Measurements from ENCODE around the gene CEMIP.
"Not testable (repeated sequence)": the region's sequence is repeated elsewhere in the genome, so short reads cannot be mapped to it uniquely, and the experiment has no call there.

CEMIP gene

GRCh38 chr15:80754014-80754413 lies 25.2 kb upstream of the CEMIP start:
- H3K4me3 ChIP-seq (ENCODE audit: control insufficient read depth, low read depth, low read length), result no peak overlapping the region
- DNase-seq (ENCODE audit: low read depth), result no peak
- no peak for TF ChIP-seq CTCF (conservative IDR thresholded peaks at IDR 0.05; ENCODE audit: control insufficient read depth, insufficient read depth, low read depth, low read length)

- DNase-seq (ENCODE audit: low read depth), result no peak
- no peak overlapping the region for H3K4me3 ChIP-seq (ENCODE audit: control insufficient read depth, low read depth, low read length)
- TF ChIP-seq CTCF (conservative IDR thresholded peaks at IDR 0.05; ENCODE audit: control insufficient read depth, insufficient read depth, low read depth, low read length), result no peak
Measured at GRCh38 chr15:80755885-80756284, 23.3 kb upstream of the CEMIP start.

- no peak for DNase-seq (ENCODE audit: low read depth)
- TF ChIP-seq CTCF (conservative IDR thresholded peaks at IDR 0.05; ENCODE audit: control insufficient read depth, insufficient read depth, low read depth, low read length), result no peak
- no peak overlapping the region for H3K4me3 ChIP-seq (ENCODE audit: control insufficient read depth, low read depth, low read length)
Measured at GRCh38 chr15:80758130-80758745, 20.9 kb upstream of the CEMIP start.

GRCh38 chr15:80760960-80761359 lies 18.2 kb upstream of the CEMIP start:
- H3K4me3 ChIP-seq (ENCODE audit: control insufficient read depth, low read depth, low read length), result no peak overlapping the region
- TF ChIP-seq CTCF (conservative IDR thresholded peaks at IDR 0.05; ENCODE audit: control insufficient read depth, insufficient read depth, low read depth, low read length), result no peak
- no peak for DNase-seq (ENCODE audit: low read depth)

- DNase-seq (ENCODE audit: low read depth), result no peak
- no peak overlapping the region for H3K4me3 ChIP-seq (ENCODE audit: control insufficient read depth, low read depth, low read length)
- no peak for TF ChIP-seq CTCF (conservative IDR thresholded peaks at IDR 0.05; ENCODE audit: control insufficient read depth, insufficient read depth, low read depth, low read length)
Measured at GRCh38 chr15:80761754-80762153, 17.4 kb upstream of the CEMIP start.

GRCh38 chr15:80763235-80763634 lies 15.9 kb upstream of the CEMIP start:
- not testable (repeated sequence) for DNase-seq (ENCODE audit: low read depth); H3K4me3 ChIP-seq (ENCODE audit: control insufficient read depth, low read depth, low read length)

GRCh38 chr15:80764535-80764934 lies 14.6 kb upstream of the CEMIP start:
- DNase-seq (ENCODE audit: low read depth), result no peak
- no peak for TF ChIP-seq CTCF (conservative IDR thresholded peaks at IDR 0.05; ENCODE audit: control insufficient read depth, insufficient read depth, low read depth, low read length)
- no peak overlapping the region for H3K4me3 ChIP-seq (ENCODE audit: control insufficient read depth, low read depth, low read length)
